SU-DHL-6 (cell line): ENCODE data around the gene CR1.

Experiments
- CTCF ChIP-seq: fragments of 200-600 bp; sonication (generic); IDR thresholded peaks from one replicate; pipeline ENCODE4 v1.5.1; 2017; ENCODE audit warnings: antibody characterized with exemption, mild to moderate bottlenecking, low read length, moderate library complexity; ENCODE audit not compliant: insufficient read depth, poor library complexity, severe bottlenecking
- EZH2phosphoT487 ChIP-seq: fragments of 200-600 bp; sonication (generic), shearing (Covaris generic); conservative IDR thresholded peaks from 2 replicates; pipeline ENCODE4 v1.6.1; 2018; ENCODE audit warnings: mild to moderate bottlenecking, antibody characterized with exemption, low read length, moderate library complexity, mixed read lengths

- TF ChIP-seq EZH2phosphoT487 (no peak), CTCF (no peak)
Measured at GRCh38 chr1:207461649-207462048, 34.3 kb upstream of the CR1 start.
